ENCODE measurements around the gene OSBPL9.

GRCh38 chr1:51837243-51837642, 220.4 kb downstream of the OSBPL9 start:
- TF ChIP-seq POLR2AphosphoS5 (IDR thresholded peaks at IDR 0.05): no peak
- TF ChIP-seq, protein P1, sequence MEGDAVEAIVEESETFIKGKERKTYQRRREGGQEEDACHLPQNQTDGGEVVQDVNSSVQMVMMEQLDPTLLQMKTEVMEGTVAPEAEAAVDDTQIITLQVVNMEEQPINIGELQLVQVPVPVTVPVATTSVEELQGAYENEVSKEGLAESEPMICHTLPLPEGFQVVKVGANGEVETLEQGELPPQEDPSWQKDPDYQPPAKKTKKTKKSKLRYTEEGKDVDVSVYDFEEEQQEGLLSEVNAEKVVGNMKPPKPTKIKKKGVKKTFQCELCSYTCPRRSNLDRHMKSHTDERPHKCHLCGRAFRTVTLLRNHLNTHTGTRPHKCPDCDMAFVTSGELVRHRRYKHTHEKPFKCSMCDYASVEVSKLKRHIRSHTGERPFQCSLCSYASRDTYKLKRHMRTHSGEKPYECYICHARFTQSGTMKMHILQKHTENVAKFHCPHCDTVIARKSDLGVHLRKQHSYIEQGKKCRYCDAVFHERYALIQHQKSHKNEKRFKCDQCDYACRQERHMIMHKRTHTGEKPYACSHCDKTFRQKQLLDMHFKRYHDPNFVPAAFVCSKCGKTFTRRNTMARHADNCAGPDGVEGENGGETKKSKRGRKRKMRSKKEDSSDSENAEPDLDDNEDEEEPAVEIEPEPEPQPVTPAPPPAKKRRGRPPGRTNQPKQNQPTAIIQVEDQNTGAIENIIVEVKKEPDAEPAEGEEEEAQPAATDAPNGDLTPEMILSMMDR (IDR thresholded peaks at IDR 0.05): no peak
